GM23338 (cell line): ENCODE measurements around the gene CDH4. TPM values are rescaled to one million over a fixed set of nuclear protein-coding genes. Genes with fewer than 3 reads are reported as not detected.

Experiments
- ATAC-seq: fragments of 200-7000 bp; cut with Tn5 transposase; 3 replicates; pipeline ENCODE4 v1.9.1; 2020
- DNase-seq: peaks from one replicate; pipeline ENCODE4 v3.0.0-alpha.2; 2015; ENCODE audit warnings: low spot score
- H2AFZ ChIP-seq: fragments of 200-600 bp; sonication (generic); 2 replicates; pipeline ENCODE4 v1.8.0; 2016; ENCODE audit warnings: antibody characterized with exemption, mild to moderate bottlenecking, moderate library complexity
- H3F3A ChIP-seq: fragments of 200-600 bp; sonication (generic); replicated peaks from 2 replicates; pipeline ENCODE4 v1.8.0; 2017; ENCODE audit warnings: antibody characterized with exemption, mixed run types, low read depth
- H3K27ac ChIP-seq: fragments of 200-600 bp; sonication (generic); 2 replicates; pipeline ENCODE4 v1.6.1; 2016; ENCODE audit warnings: low read depth
- H3K27me3 ChIP-seq: fragments of 200-600 bp; sonication (generic); 2 replicates; pipeline ENCODE4 v1.8.0; 2016; ENCODE audit warnings: mild to moderate bottlenecking, mixed run types, moderate library complexity; ENCODE audit not compliant: insufficient read depth
- H3K36me3 ChIP-seq: fragments of 200-600 bp; sonication (generic); 2 replicates; pipeline ENCODE4 v1.8.0; 2016; ENCODE audit warnings: mild to moderate bottlenecking; ENCODE audit not compliant: insufficient read depth
- H3K4me1 ChIP-seq: fragments of 200-600 bp; sonication (generic); 2 replicates; pipeline ENCODE4 v1.8.0; 2016; ENCODE audit warnings: mild to moderate bottlenecking, moderate library complexity; ENCODE audit not compliant: insufficient read depth
- H3K4me2 ChIP-seq: fragments of 200-600 bp; sonication (generic); 2 replicates; pipeline ENCODE4 v1.7.1; 2017; ENCODE audit warnings: mixed run types
- H3K4me3 ChIP-seq: fragments of 200-600 bp; sonication (generic); 2 replicates; pipeline ENCODE4 v1.6.1; 2016; ENCODE audit warnings: mixed run types
- H3K79me2 ChIP-seq: fragments of 200-600 bp; sonication (generic); replicated peaks from 2 replicates; pipeline ENCODE4 v1.8.0; 2017; ENCODE audit warnings: mild to moderate bottlenecking; ENCODE audit not compliant: insufficient read depth
- H3K9me2 ChIP-seq: fragments of 200-600 bp; sonication (generic); 2 replicates; pipeline ENCODE4 v1.8.0; 2017; ENCODE audit not compliant: insufficient read depth
- H4K20me1 ChIP-seq: fragments of 200-600 bp; sonication (generic); replicated peaks from 2 replicates; pipeline ENCODE4 v1.8.0; 2017; ENCODE audit warnings: mild to moderate bottlenecking; ENCODE audit not compliant: insufficient read depth
- H3K27ac Mint-ChIP-seq: 2 replicates; pipeline ENCODE4 v1.8.0; 2020; ENCODE audit warnings: inconsistent platforms, mild to moderate bottlenecking, moderate library complexity, mixed read lengths
- H3K27me3 Mint-ChIP-seq: 3 replicates; pipeline ENCODE4 v1.8.0; 2022; ENCODE audit warnings: low read depth, mild to moderate bottlenecking, moderate library complexity, mixed read lengths, inconsistent platforms; ENCODE audit not compliant: insufficient read depth, poor library complexity
- H3K36me3 Mint-ChIP-seq: 3 replicates; pipeline ENCODE4 v1.8.0; 2021; ENCODE audit warnings: low read depth, mild to moderate bottlenecking, inconsistent platforms, moderate library complexity, mixed read lengths
- H3K4me1 Mint-ChIP-seq: 3 replicates; pipeline ENCODE4 v1.8.0; 2020; ENCODE audit warnings: mild to moderate bottlenecking, inconsistent platforms, mixed read lengths
- H3K4me3 Mint-ChIP-seq: 3 replicates; pipeline ENCODE4 v1.8.0; 2021; ENCODE audit warnings: moderate library complexity, mild to moderate bottlenecking, inconsistent platforms, mixed read lengths
- H3K9me3 Mint-ChIP-seq: 3 replicates; pipeline ENCODE4 v1.8.0; 2020; ENCODE audit warnings: moderate library complexity, mild to moderate bottlenecking, inconsistent platforms, mixed read lengths
- CREB1 ChIP-seq: fragments of 250-450 bp; sonication (Bioruptor Pico); IDR thresholded peaks from 2 replicates; pipeline ENCODE4 v1.5.0; 2020; ENCODE audit warnings: low read depth, mild to moderate bottlenecking, moderate library complexity
- EZH2 ChIP-seq: fragments of 200-600 bp; sonication (generic); IDR thresholded peaks from one replicate; pipeline ENCODE4 v1.8.0; 2017; ENCODE audit warnings: antibody characterized with exemption, mild to moderate bottlenecking, low read depth; ENCODE audit not compliant: unreplicated experiment
- JUNB ChIP-seq: IDR thresholded peaks from one replicate; pipeline ENCODE4 v1.6.1; 2016; ENCODE audit warnings: antibody characterized with exemption; ENCODE audit not compliant: unreplicated experiment
- NANOG ChIP-seq: IDR thresholded peaks from 2 replicates; pipeline ENCODE4 v1.6.1; 2016; ENCODE audit warnings: antibody characterized with exemption, borderline replicate concordance
- ZNF114 ChIP-seq: fragments of 250-450 bp; sonication (Bioruptor Pico); IDR thresholded peaks from 2 replicates; pipeline ENCODE4 v1.5.0; 2020; ENCODE audit warnings: mild to moderate bottlenecking, moderate library complexity
- ZNF331 ChIP-seq: fragments of 250-450 bp; sonication (Bioruptor Pico); IDR thresholded peaks from 2 replicates; pipeline ENCODE4 v1.5.0; 2020; ENCODE audit warnings: low read depth, mild to moderate bottlenecking, moderate library complexity
- polyA plus RNA-seq: library from polyadenylated mRNA; unstranded; fragments of >200 nt; fragmentation: Nextera tagmentation; extraction: Ambion mirVana; gene quantifications from 2 replicates; pipeline ENCODE4 v1.2.1, GENCODE V29; 2016
- total RNA-seq: library from RNA; depleted of rRNA; stranded (reverse); fragments of >200 nt; shearing (Covaris generic); gene quantifications from 2 replicates; pipeline ENCODE4 v1.2.3, GENCODE V29; 2014
- TF ChIP-seq, protein P1 (sequence below): IDR thresholded peaks from one replicate; pipeline ENCODE4 v1.6.1; 2018; ENCODE audit warnings: antibody characterized with exemption; ENCODE audit not compliant: unreplicated experiment
- TF ChIP-seq, protein P2 (sequence below), 2 experiments: fragments of 200-600 bp in 1 of 2; sonication (generic) in 1 of 2; conservative IDR thresholded peaks; 2 replicates each; pipeline versions ENCODE4 v1.5.1 to v1.6.1; 2016 to 2017; ENCODE audit warnings: antibody characterized with exemption in 2 of 2, low read depth in 2 of 2, mild to moderate bottlenecking in 2 of 2, moderate library complexity in 1 of 2
- TF ChIP-seq, protein P3 (sequence below): IDR thresholded peaks from 2 replicates; pipeline ENCODE4 v1.6.1; 2016; ENCODE audit warnings: antibody characterized with exemption

CDH4 gene
- total and polyA plus RNA-seq, 2 experiments from 2014 or later: 1.2 to 4.2 TPM

DNA sequence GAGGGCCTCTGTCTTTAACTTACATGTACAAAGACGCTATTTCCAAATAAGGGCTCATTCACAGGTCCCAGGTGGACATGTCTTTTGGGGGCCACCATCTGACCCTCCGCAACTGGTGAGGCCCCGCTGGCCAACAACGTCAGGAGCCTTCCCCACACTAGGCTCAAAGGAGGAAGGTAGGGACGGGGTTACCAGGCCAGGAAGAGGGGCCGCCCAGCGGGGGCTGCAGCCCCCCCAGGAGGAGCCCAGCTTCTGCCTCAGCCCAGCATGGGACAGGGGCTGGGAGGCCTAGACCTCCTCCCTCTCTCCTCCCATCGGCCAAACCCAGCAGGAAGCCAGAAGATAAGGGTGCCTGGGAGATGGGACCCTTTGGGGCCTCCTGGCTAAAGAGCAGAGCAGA is 670.9 kb downstream of the CDH4 start (continued):
- no peak for TF ChIP-seq JUNB
- no peak for TF ChIP-seq ZNF114 (CRISPR knock-in tag)
- TF ChIP-seq, protein P1, sequence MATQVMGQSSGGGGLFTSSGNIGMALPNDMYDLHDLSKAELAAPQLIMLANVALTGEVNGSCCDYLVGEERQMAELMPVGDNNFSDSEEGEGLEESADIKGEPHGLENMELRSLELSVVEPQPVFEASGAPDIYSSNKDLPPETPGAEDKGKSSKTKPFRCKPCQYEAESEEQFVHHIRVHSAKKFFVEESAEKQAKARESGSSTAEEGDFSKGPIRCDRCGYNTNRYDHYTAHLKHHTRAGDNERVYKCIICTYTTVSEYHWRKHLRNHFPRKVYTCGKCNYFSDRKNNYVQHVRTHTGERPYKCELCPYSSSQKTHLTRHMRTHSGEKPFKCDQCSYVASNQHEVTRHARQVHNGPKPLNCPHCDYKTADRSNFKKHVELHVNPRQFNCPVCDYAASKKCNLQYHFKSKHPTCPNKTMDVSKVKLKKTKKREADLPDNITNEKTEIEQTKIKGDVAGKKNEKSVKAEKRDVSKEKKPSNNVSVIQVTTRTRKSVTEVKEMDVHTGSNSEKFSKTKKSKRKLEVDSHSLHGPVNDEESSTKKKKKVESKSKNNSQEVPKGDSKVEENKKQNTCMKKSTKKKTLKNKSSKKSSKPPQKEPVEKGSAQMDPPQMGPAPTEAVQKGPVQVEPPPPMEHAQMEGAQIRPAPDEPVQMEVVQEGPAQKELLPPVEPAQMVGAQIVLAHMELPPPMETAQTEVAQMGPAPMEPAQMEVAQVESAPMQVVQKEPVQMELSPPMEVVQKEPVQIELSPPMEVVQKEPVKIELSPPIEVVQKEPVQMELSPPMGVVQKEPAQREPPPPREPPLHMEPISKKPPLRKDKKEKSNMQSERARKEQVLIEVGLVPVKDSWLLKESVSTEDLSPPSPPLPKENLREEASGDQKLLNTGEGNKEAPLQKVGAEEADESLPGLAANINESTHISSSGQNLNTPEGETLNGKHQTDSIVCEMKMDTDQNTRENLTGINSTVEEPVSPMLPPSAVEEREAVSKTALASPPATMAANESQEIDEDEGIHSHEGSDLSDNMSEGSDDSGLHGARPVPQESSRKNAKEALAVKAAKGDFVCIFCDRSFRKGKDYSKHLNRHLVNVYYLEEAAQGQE: no peak
- no peak for TF ChIP-seq NANOG
- TF ChIP-seq CREB1 (CRISPR knock-in tag): no peak

DNA sequence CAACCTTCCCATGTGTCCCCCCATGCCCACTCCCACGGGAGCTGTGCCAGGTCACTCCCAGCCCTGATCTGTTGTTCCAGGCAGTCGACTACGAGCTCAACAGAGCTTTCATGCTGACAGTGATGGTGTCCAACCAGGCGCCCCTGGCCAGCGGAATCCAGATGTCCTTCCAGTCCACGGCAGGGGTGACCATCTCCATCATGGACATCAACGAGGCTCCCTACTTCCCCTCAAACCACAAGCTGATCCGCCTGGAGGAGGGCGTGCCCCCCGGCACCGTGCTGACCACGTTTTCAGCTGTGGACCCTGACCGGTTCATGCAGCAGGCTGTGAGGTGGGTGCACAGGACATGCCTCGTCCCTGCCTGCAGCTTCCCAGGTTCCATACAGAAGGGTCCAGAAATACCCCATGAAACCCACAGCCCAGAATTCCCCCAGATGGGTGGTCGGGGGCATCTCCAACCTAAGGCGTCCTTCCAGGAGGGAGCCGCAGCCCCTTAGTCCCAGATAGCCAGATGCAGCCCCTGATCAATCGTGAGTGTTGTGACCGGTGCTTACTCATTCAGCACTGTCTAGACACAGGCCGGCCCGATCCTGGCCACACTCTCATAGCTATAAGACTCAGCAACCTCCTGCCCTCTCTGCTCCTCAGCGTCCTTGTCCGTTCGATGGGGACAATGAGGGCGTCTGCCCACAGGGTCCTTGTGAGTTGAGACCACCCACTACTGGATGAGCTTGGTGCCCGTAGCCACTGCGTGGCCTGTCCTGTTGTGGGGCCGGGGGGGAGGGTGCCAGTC is 671.5 kb downstream of the CDH4 start:
- no peak for ATAC-seq
- H3K27me3 ChIP-seq: no peaks in the 10 kb centered on the region
- no peak overlapping the region for H3K4me3 ChIP-seq
- Mint-ChIP-seq H3K36me3 (peaks cover 1% of the 10 kb centered on the region; the same call in 2 of the 3 replicates), H3K4me3 (no peak overlapping the region), H3K27me3 (peaks cover 7% of the 10 kb centered on the region), H3K4me1 (no peaks in the 10 kb centered on the region), H3K27ac (no peak overlapping the region), H3K9me3 (no peaks in the 10 kb centered on the region; the same call in 2 of the 3 replicates)
- H3K27ac ChIP-seq: no peak overlapping the region
- H4K20me1 ChIP-seq: no peaks in the 10 kb centered on the region
- H3K79me2 ChIP-seq: no peaks in the 10 kb centered on the region
- H3K36me3 ChIP-seq: no peaks in the 10 kb centered on the region
- H3K4me2 ChIP-seq: no peak overlapping the region
- H3K9me2 ChIP-seq: no peaks in the 10 kb centered on the region
- TF ChIP-seq, protein P2, sequence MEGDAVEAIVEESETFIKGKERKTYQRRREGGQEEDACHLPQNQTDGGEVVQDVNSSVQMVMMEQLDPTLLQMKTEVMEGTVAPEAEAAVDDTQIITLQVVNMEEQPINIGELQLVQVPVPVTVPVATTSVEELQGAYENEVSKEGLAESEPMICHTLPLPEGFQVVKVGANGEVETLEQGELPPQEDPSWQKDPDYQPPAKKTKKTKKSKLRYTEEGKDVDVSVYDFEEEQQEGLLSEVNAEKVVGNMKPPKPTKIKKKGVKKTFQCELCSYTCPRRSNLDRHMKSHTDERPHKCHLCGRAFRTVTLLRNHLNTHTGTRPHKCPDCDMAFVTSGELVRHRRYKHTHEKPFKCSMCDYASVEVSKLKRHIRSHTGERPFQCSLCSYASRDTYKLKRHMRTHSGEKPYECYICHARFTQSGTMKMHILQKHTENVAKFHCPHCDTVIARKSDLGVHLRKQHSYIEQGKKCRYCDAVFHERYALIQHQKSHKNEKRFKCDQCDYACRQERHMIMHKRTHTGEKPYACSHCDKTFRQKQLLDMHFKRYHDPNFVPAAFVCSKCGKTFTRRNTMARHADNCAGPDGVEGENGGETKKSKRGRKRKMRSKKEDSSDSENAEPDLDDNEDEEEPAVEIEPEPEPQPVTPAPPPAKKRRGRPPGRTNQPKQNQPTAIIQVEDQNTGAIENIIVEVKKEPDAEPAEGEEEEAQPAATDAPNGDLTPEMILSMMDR (conservative IDR thresholded peaks at IDR 0.05; ENCODE audit: low read depth in 2 of 2): no peak
- TF ChIP-seq, protein P3, sequence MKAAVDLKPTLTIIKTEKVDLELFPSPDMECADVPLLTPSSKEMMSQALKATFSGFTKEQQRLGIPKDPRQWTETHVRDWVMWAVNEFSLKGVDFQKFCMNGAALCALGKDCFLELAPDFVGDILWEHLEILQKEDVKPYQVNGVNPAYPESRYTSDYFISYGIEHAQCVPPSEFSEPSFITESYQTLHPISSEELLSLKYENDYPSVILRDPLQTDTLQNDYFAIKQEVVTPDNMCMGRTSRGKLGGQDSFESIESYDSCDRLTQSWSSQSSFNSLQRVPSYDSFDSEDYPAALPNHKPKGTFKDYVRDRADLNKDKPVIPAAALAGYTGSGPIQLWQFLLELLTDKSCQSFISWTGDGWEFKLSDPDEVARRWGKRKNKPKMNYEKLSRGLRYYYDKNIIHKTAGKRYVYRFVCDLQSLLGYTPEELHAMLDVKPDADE: no peak
- TF ChIP-seq, protein P1: no peak
- TF ChIP-seq ZNF331 (CRISPR knock-in tag) (no peak), CREB1 (CRISPR knock-in tag) (no peak), JUNB (no peak), EZH2 (no peak)
- no peak overlapping the region for H2AFZ ChIP-seq
- no peaks in the 10 kb centered on the region for H3K4me1 ChIP-seq
- H3F3A ChIP-seq: no peaks in the 10 kb centered on the region
- no peak for DNase-seq
